Ovary (tissue), 3 donors: ENCODE data around the gene TFDP2.

Source experiments
- POLR2A ChIP-seq: fragments of 450-650 bp; IDR thresholded peaks from one replicate; pipeline ENCODE4 v1.6.1; 2017; ENCODE audit warnings: antibody characterized with exemption, mild to moderate bottlenecking, moderate library complexity
- TF ChIP-seq, protein P1 (sequence below), 3 donors: fragments of 450-650 bp in 2 of 3; fragments of 200-600 bp in 1 of 3; IDR thresholded peaks; one replicate each; pipeline versions ENCODE4 v1.5.1 to v1.8.0; 2016 to 2022; ENCODE audit warnings: antibody characterized with exemption in 3 of 3, mild to moderate bottlenecking in 1 of 3
- donor health status: DM: no; HTN: no; CAD: no.

DNA sequence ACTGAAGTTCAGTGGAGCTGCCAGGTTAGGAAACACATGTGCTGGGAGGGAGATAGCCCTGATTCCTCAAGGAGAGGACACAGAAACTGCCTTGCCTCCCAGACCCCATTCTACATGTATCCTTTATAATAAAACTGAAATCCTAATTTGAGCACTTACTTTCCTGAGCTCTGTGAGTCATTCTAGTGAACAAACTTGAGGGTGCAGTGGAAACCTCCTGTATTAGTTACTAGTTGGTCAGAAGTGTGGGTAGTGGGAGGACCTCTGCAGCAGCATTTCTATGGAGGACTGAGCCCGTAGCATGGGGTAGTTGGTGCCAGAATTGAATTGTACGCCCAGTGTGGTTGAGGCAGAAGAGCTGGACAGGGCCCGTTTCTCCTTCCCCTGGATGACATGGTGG is 249.0 kb downstream of the TFDP2 start:
- TF ChIP-seq, protein P1, sequence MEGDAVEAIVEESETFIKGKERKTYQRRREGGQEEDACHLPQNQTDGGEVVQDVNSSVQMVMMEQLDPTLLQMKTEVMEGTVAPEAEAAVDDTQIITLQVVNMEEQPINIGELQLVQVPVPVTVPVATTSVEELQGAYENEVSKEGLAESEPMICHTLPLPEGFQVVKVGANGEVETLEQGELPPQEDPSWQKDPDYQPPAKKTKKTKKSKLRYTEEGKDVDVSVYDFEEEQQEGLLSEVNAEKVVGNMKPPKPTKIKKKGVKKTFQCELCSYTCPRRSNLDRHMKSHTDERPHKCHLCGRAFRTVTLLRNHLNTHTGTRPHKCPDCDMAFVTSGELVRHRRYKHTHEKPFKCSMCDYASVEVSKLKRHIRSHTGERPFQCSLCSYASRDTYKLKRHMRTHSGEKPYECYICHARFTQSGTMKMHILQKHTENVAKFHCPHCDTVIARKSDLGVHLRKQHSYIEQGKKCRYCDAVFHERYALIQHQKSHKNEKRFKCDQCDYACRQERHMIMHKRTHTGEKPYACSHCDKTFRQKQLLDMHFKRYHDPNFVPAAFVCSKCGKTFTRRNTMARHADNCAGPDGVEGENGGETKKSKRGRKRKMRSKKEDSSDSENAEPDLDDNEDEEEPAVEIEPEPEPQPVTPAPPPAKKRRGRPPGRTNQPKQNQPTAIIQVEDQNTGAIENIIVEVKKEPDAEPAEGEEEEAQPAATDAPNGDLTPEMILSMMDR (IDR thresholded peaks at IDR 0.05) = no peak
- no peak for TF ChIP-seq POLR2A
